ENCODE data around the gene ADRB2.

The ADRB2 gene

GRCh38 chr5:148805326-148806290, 20.8 kb upstream of the ADRB2 start:
- DNase-seq (ENCODE audit: low spot score), result peak; percentile 38

- DNase-seq (ENCODE audit: low spot score), result no peak
These were observed 19.9 kb upstream of the ADRB2 start for GRCh38 chr5:148806520-148806931.

- DNase-seq (ENCODE audit: low spot score), result no peak
These were observed 18.6 kb upstream of the ADRB2 start for GRCh38 chr5:148807851-148808250.

- no peak for DNase-seq (ENCODE audit: low spot score)
These were observed 17.4 kb upstream of the ADRB2 start for GRCh38 chr5:148808864-148809642.

- DNase-seq (ENCODE audit: low spot score), result no peak
These were observed 16.5 kb upstream of the ADRB2 start for GRCh38 chr5:148809781-148810524.

GRCh38 chr5:148810823-148811222, 15.6 kb upstream of the ADRB2 start:
- no peak for DNase-seq (ENCODE audit: low spot score)

GRCh38 chr5:148811756-148812155, 14.7 kb upstream of the ADRB2 start:
- no peak for DNase-seq (ENCODE audit: low spot score)

GRCh38 chr5:148815086-148815485, 11.3 kb upstream of the ADRB2 start:
- DNase-seq (ENCODE audit: low spot score), result no peak

GRCh38 chr5:148815578-148815977, 10.8 kb upstream of the ADRB2 start:
- no peak for DNase-seq (ENCODE audit: low spot score)

- no peak for DNase-seq (ENCODE audit: low spot score)
These were observed 10.1 kb upstream of the ADRB2 start for GRCh38 chr5:148816357-148816756.

GRCh38 chr5:148816782-148817181, 9.6 kb upstream of the ADRB2 start:
- no peak for DNase-seq (ENCODE audit: low spot score)

- DNase-seq (ENCODE audit: low spot score), result no peak
These were observed 8.8 kb upstream of the ADRB2 start for GRCh38 chr5:148817606-148818005.

GRCh38 chr5:148820461-148821395, 5.7 kb upstream of the ADRB2 start:
- no peak for DNase-seq (ENCODE audit: low spot score)

GRCh38 chr5:148823871-148824270, 2.5 kb upstream of the ADRB2 start:
- no peak for DNase-seq (ENCODE audit: low spot score)

- no peak for DNase-seq (ENCODE audit: low spot score)
These were observed 727 bp upstream of the ADRB2 start for GRCh38 chr5:148825716-148826052.

- no peak for DNase-seq (ENCODE audit: low spot score)
These were observed 294 bp downstream of the ADRB2 start for GRCh38 chr5:148826739-148827070.

GRCh38 chr5:148827723-148828122, 1.3 kb downstream of the ADRB2 start:
- DNase-seq (ENCODE audit: low spot score), result no peak

- no peak for DNase-seq (ENCODE audit: low spot score)
These were observed 2.3 kb downstream of the ADRB2 start for GRCh38 chr5:148828511-148829247.

- no peak for DNase-seq (ENCODE audit: low spot score)
These were observed 2.8 kb downstream of the ADRB2 start for GRCh38 chr5:148829248-148829594.

GRCh38 chr5:148829734-148830133, 3.3 kb downstream of the ADRB2 start:
- DNase-seq (ENCODE audit: low spot score), result no peak

GRCh38 chr5:148830211-148830610, 3.8 kb downstream of the ADRB2 start:
- DNase-seq (ENCODE audit: low spot score), result no peak
